Measurements from ENCODE around the gene PLA2G4C.

PLA2G4C gene

GRCh38 chr19:48111280-48111679 is 663 bp upstream of the PLA2G4C start:
- TF ChIP-seq USF1 (IDR thresholded peaks at IDR 0.05) (peak; percentile 90), CREB1 (IDR thresholded peaks at IDR 0.05; ENCODE audit: low read depth) (no peak), MAX (IDR thresholded peaks at IDR 0.05) (no peak)

- TF ChIP-seq YY1 (IDR thresholded peaks at IDR 0.05; ENCODE audit: low read depth), result no peak
- no peak for TF ChIP-seq ZBTB7A (IDR thresholded peaks at IDR 0.05; ENCODE audit: low read depth)
- TF ChIP-seq CREB1 (IDR thresholded peaks at IDR 0.05; ENCODE audit: low read depth), result no peak
- TF ChIP-seq EGR1 (IDR thresholded peaks at IDR 0.05), result no peak
- no peak for TF ChIP-seq NFIC (IDR thresholded peaks at IDR 0.05)
- TF ChIP-seq USF1 (IDR thresholded peaks at IDR 0.05), result no peak
- TF ChIP-seq REST (IDR thresholded peaks at IDR 0.05; ENCODE audit: low read depth), result no peak
- TF ChIP-seq TEAD4 (IDR thresholded peaks at IDR 0.05), result no peak
- no peak for TF ChIP-seq MAX (IDR thresholded peaks at IDR 0.05)
- no peak for TF ChIP-seq TCF12 (IDR thresholded peaks at IDR 0.05; ENCODE audit: low read depth)
- no peak for TF ChIP-seq RAD21 (IDR thresholded peaks at IDR 0.05; ENCODE audit: low read depth)
- no peak for TF ChIP-seq CEBPB (IDR thresholded peaks at IDR 0.05)
- no peak for TF ChIP-seq EP300 (IDR thresholded peaks at IDR 0.05; ENCODE audit: borderline replicate concordance)
- no peak for TF ChIP-seq TAF1 (IDR thresholded peaks at IDR 0.05; ENCODE audit: low read depth)
- TF ChIP-seq FOXM1 (IDR thresholded peaks at IDR 0.05; ENCODE audit: borderline replicate concordance, low read depth), result no peak
These were observed 1.4 kb downstream of the PLA2G4C start for GRCh38 chr19:48108997-48109782.

GRCh38 chr19:48103922-48104321 is 6.7 kb downstream of the PLA2G4C start:
- TF ChIP-seq YY1 (IDR thresholded peaks at IDR 0.05; ENCODE audit: low read depth) (no peak), TCF12 (IDR thresholded peaks at IDR 0.05; ENCODE audit: low read depth) (no peak), ZBTB7A (IDR thresholded peaks at IDR 0.05; ENCODE audit: low read depth) (no peak), USF1 (IDR thresholded peaks at IDR 0.05) (no peak), CEBPB (IDR thresholded peaks at IDR 0.05) (no peak), TEAD4 (IDR thresholded peaks at IDR 0.05) (no peak), CREB1 (IDR thresholded peaks at IDR 0.05; ENCODE audit: low read depth) (no peak), FOXM1 (IDR thresholded peaks at IDR 0.05; ENCODE audit: borderline replicate concordance, low read depth) (no peak), MAX (IDR thresholded peaks at IDR 0.05) (no peak), EGR1 (IDR thresholded peaks at IDR 0.05) (no peak), TAF1 (IDR thresholded peaks at IDR 0.05; ENCODE audit: low read depth) (no peak), NFIC (IDR thresholded peaks at IDR 0.05) (no peak), EP300 (IDR thresholded peaks at IDR 0.05; ENCODE audit: borderline replicate concordance) (no peak), REST (IDR thresholded peaks at IDR 0.05; ENCODE audit: low read depth) (no peak), RAD21 (IDR thresholded peaks at IDR 0.05; ENCODE audit: low read depth) (no peak)

GRCh38 chr19:48102870-48103751 is 7.5 kb downstream of the PLA2G4C start:
- no peak for TF ChIP-seq EP300 (IDR thresholded peaks at IDR 0.05; ENCODE audit: borderline replicate concordance)
- peak; percentile 54; the same call in 1 of the 2 replicates for TF ChIP-seq NFIC (IDR thresholded peaks at IDR 0.05)
- TF ChIP-seq YY1 (IDR thresholded peaks at IDR 0.05; ENCODE audit: low read depth), result 0 out of 2 replicates have a peak, but pooled peaks have one; percentile 15
- peak; percentile 77 for TF ChIP-seq RAD21 (IDR thresholded peaks at IDR 0.05; ENCODE audit: low read depth)
- no peak for TF ChIP-seq CEBPB (IDR thresholded peaks at IDR 0.05)
